T-helper 1 cell treated with Interleukin-12 subunit alpha and Interleukin-12 subunit beta and Interleukin-4 antibody, amounts not matched to agents 30 μg/mL and 1 μg/mL, for 36 hours (primary cell): ENCODE measurements around the gene PLXNB3.
A peak's percentile ranks its signal among the peaks of the same experiment; 100 is the strongest.

Source experiments
- H3K27ac Mint-ChIP-seq: one replicate; pipeline ENCODE4 v1.8.0; 2021; ENCODE audit warnings: mild to moderate bottlenecking, mixed read lengths
- H3K27me3 Mint-ChIP-seq: one replicate; pipeline ENCODE4 v1.8.0; 2021; ENCODE audit warnings: low read depth, mixed read lengths
- H3K36me3 Mint-ChIP-seq: one replicate; pipeline ENCODE4 v1.8.0; 2021; ENCODE audit warnings: low read depth, mixed read lengths
- H3K4me1 Mint-ChIP-seq: one replicate; pipeline ENCODE4 v1.8.0; 2021; ENCODE audit warnings: low read depth, mixed read lengths
- H3K4me3 Mint-ChIP-seq: one replicate; pipeline ENCODE4 v1.8.0; 2021; ENCODE audit warnings: mild to moderate bottlenecking, moderate library complexity, mixed read lengths
- H3K9me3 Mint-ChIP-seq: one replicate; pipeline ENCODE4 v1.8.0; 2021; ENCODE audit warnings: mixed read lengths

The PLXNB3 gene

DNA sequence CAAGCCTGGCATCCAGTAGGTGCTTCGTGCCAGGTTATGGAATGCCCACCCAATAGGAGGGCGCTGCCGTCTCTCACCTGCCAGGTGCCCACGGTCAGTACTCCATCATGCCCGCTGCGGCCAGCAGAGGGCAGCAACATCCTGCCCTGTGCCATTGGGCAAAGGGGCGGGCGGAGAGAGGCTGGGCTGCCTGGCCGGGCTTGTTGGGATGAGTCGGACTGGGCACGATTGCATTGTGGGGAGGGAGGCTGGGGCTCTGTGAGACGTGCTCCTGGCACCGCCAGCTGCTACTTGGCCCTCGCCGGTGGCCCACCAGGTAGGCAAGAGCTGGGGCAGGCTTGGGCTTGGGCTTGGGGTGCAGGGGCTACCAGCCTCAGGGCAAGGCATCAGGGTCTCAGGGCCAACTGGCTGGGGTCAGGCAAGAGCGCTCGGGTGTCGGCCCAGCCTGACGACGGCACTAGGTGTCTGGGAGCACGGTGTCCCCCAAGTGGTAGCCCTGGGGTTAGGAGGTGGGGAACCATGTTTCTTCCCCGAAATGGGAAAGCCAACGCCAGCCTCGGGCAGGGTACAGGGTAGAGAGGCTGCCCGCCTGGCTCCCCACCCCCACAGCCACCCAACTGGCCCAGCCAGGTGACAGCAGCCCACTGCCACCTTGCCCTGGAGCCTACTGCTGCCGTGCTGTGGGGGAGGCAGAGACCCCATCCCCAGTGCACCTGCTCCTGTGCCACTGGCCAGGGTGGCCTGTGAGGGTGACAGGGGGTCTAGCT, at the start of gene PLXNB3:
Gene PLXNB3 (plus strand): TSS at position 261 of the 767 bp plus-strand sequence. CDS start 1,287 bp downstream, outside the sequence.
- Mint-ChIP-seq H3K4me3 (no peak within 1 kb of the TSS), H3K27ac (no peak within 1 kb of the TSS), H3K36me3 (no peaks in the 10 kb centered on the region), H3K4me1 (peaks cover 6% of the 10 kb centered on the region), H3K9me3 (no peaks in the 10 kb centered on the region), H3K27me3 (no peaks in the 10 kb centered on the region)

DNA sequence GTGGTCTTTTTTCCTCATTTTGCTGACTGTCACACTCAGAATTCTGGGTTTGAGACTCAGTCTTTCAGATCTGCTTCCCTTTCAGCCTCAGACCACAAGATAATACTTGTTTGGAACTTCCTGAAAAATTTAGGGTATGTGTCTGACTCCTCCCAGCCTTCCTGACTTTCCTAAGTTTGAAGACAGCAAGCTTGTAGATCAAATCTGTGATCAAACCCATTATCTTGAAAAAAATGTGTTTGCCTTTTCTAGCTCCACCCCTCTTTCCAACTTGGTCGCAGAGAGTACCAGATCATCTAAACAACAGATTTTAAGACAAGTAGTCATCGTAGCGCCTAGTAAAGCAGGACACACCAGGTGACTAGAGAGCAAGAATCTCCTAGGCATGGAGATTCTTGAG, 49.8 kb upstream of the PLXNB3 start:
- Mint-ChIP-seq H3K36me3 (peaks cover 16% of the 10 kb centered on the region), H3K4me1 (peaks cover 2% of the 10 kb centered on the region), H3K27ac (no peak overlapping the region), H3K4me3 (no peak overlapping the region), H3K27me3 (no peaks in the 10 kb centered on the region), H3K9me3 (no peaks in the 10 kb centered on the region)

DNA sequence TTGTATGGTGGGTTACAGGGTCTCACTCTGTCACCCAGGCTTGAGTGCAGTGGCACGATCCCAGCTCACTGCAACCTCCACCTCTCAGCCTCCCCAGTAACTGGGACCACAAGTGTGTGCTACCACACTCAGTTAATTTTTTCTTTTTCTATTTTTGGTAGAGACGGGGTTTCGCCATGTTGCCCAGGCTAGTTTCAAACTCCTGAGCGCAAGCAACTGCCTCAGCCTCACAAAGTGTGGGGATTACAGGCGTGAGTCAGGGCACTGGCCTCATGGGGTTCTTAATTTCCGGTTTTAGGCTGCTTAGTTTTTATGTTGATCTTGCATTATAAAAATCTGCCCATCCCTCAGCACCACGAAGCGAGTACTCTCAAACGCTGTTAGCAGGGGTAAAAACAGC, 46.6 kb upstream of the PLXNB3 start:
- no peak overlapping the region for H3K4me3 Mint-ChIP-seq

GRCh38 chrX:153719238-153719637, 44.8 kb upstream of the PLXNB3 start:
- Mint-ChIP-seq H3K4me3 (no peak overlapping the region), H3K36me3 (peaks cover 20% of the 10 kb centered on the region), H3K27me3 (no peaks in the 10 kb centered on the region), H3K9me3 (no peaks in the 10 kb centered on the region), H3K4me1 (peaks cover 13% of the 10 kb centered on the region), H3K27ac (no peak overlapping the region)

More for the DNA sequence above, 46.6 kb upstream of the PLXNB3 start:
- Mint-ChIP-seq H3K27me3 (no peaks in the 10 kb centered on the region), H3K27ac (no peak overlapping the region), H3K9me3 (no peaks in the 10 kb centered on the region), H3K4me1 (peaks cover 9% of the 10 kb centered on the region), H3K36me3 (peaks cover 25% of the 10 kb centered on the region)

GRCh38 chrX:153719701-153720100, 44.3 kb upstream of the PLXNB3 start:
- H3K27ac Mint-ChIP-seq = no peak overlapping the region
- no peak overlapping the region for H3K4me3 Mint-ChIP-seq
- no peaks in the 10 kb centered on the region for H3K9me3 Mint-ChIP-seq
- H3K27me3 Mint-ChIP-seq = no peaks in the 10 kb centered on the region
- H3K36me3 Mint-ChIP-seq = peaks cover 18% of the 10 kb centered on the region
- peaks cover 13% of the 10 kb centered on the region for H3K4me1 Mint-ChIP-seq

DNA sequence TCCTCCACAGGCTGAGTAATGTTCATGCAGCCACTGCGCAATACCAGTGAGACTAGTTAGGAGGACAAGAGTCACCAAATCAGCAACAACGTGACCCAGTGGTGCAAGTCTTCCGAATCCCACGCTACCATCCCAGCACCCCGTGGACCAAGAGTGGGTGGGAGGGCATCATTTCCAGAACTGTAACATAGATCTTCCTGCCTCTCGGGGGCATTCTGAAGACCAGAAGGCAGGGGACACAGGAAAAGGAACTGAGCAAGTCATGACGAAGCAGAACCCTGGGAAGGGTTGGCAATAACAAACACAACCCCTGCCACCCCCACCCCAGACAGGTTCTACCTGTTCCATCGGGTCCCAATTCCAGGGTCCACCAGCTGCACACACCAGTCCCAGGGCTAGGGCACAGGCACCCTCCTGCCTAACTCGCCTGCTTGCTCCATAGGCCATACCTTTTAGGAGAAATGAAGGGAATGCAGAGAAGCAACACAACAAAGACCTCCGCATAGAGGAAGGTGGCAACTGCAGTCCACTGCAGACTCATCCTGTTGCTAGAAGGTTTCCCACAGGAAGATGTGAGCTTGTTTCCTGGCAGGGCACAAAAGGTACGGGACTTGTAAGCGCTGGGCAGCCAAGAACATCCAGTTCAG, 41.2 kb upstream of the PLXNB3 start:
- Mint-ChIP-seq H3K36me3 (peaks cover 14% of the 10 kb centered on the region), H3K9me3 (no peaks in the 10 kb centered on the region), H3K4me3 (peak overlapping the region; percentile 86), H3K4me1 (peaks cover 18% of the 10 kb centered on the region), H3K27ac (peak overlapping the region; percentile 69), H3K27me3 (no peaks in the 10 kb centered on the region)

DNA sequence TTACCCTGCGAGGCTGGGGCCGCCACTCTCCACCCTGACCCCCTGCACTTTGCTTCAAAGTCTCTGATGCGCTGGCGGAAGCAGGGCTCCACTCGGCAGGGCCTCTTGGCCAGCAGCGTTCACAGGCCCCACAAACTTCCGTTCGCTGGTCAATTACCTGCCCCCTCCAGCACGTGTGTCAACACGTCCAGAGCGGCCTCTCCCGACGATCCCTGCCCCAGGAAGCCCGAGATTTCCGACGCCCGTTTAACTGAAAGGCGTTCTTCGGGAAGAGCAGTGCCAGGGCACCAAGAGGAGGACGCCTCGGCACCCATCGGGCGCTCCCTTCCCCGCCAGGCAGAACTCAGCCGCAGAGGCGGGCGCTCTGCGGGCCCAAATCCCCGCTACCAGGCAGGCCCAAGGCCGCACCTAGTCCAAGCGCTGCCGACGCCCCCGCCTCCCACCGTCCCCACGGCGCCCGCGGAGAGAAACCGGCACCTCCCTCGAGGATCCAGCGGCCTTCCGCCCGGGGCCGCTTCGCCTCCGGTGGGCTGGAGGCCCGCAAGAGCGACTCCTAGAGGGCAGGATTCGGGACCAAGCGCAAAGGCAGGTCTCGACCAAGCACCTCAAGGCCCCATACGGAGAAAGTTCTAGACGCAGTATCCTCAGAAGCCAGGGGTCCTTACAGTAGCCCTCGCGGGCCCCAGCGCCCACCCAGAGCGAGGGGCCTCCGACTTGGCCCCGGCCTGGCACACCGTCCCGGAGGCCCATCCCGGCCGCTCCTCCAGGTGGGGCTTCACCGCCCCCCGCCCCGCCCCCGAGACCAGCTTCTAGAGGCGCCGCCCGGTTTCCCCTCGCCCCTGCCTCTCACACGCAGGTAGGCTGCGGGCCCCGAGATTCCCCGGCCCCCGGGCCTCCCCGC, 40.4 kb upstream of the PLXNB3 start:
- H3K27ac Mint-ChIP-seq = peak overlapping the region; percentile 76
- H3K9me3 Mint-ChIP-seq = no peaks in the 10 kb centered on the region
- no peaks in the 10 kb centered on the region for H3K27me3 Mint-ChIP-seq
- peak overlapping the region; percentile 86 for H3K4me3 Mint-ChIP-seq
- peaks cover 19% of the 10 kb centered on the region for H3K4me1 Mint-ChIP-seq
- H3K36me3 Mint-ChIP-seq = peaks cover 15% of the 10 kb centered on the region

DNA sequence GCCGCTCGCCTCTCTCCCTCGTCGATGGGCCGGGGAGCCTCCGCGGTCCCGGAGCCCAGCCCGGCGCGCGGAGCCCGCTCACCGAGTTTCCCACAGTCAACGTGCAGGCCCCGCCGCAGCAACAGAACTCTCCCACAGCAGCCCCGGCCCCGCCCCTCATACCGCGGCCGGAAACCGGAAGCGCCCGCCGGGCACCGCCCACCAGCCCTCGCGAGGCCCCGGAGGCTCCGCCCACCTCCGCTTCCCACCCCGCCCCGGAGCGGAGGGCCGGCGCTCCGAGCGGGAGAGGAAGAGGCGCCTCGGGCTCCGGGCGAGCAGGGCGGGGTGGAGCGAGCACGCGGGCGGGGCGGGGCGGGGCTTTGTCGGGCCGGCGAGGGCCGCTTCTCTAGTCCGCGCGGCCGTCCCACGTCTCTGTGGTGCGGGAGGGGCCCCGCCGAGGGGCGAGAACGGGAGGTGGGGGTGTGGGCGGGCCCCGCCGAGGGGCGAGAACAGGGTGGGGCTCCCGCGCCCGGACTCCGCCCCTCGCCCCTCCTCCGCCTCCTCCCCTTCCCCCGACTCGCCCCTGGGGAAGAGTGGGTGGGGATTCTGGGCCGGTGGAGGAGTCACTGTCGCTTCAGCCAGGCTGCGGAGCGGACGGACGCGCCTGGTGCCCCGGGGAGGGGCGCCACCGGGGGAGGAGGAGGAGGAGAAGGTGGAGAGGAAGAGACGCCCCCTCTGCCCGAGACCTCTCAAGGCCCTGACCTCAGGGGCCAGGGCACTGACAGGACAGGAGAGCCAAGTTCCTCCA, 39.6 kb upstream of the PLXNB3 start, which contains the start of the genes ABCD1 and BCAP31:
Gene ABCD1 (plus strand): TSS at position 605 of the 787 bp plus-strand sequence. CDS start 411 bp downstream, outside the sequence.
Gene BCAP31 (minus strand): TSS at position 136 of the 787 bp plus-strand sequence. CDS start 1,143 bp downstream, outside the sequence.
- H3K4me3 Mint-ChIP-seq = peak within 1 kb of the TSS; percentile 86
- H3K9me3 Mint-ChIP-seq = no peaks in the 10 kb centered on the region
- H3K36me3 Mint-ChIP-seq = peaks cover 12% of the 10 kb centered on the region
- H3K27me3 Mint-ChIP-seq = no peaks in the 10 kb centered on the region
- H3K4me1 Mint-ChIP-seq = peaks cover 16% of the 10 kb centered on the region
- H3K27ac Mint-ChIP-seq = peak within 1 kb of the TSS; percentile 76

DNA sequence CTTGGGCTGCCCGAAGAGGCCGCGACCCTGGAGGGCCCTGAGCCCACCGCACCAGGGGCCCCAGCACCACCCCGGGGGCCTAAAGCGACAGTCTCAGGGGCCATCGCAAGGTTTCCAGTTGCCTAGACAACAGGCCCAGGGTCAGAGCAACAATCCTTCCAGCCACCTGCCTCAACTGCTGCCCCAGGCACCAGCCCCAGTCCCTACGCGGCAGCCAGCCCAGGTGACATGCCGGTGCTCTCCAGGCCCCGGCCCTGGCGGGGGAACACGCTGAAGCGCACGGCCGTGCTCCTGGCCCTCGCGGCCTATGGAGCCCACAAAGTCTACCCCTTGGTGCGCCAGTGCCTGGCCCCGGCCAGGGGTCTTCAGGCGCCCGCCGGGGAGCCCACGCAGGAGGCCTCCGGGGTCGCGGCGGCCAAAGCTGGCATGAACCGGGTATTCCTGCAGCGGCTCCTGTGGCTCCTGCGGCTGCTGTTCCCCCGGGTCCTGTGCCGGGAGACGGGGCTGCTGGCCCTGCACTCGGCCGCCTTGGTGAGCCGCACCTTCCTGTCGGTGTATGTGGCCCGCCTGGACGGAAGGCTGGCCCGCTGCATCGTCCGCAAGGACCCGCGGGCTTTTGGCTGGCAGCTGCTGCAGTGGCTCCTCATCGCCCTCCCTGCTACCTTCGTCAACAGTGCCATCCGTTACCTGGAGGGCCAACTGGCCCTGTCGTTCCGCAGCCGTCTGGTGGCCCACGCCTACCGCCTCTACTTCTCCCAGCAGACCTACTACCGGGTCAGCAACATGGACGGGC, 38.8 kb upstream of the PLXNB3 start:
- Mint-ChIP-seq H3K36me3 (peaks cover 10% of the 10 kb centered on the region), H3K27me3 (no peaks in the 10 kb centered on the region), H3K4me3 (peak overlapping the region; percentile 56), H3K4me1 (peaks cover 16% of the 10 kb centered on the region), H3K9me3 (no peaks in the 10 kb centered on the region), H3K27ac (no peak overlapping the region)

GRCh38 chrX:153725832-153726285, 38.2 kb upstream of the PLXNB3 start:
- peak overlapping the region; percentile 56 for H3K4me3 Mint-ChIP-seq
- H3K9me3 Mint-ChIP-seq = no peaks in the 10 kb centered on the region
- H3K27me3 Mint-ChIP-seq = no peaks in the 10 kb centered on the region
- H3K4me1 Mint-ChIP-seq = peaks cover 19% of the 10 kb centered on the region
- H3K36me3 Mint-ChIP-seq = peaks cover 12% of the 10 kb centered on the region
- H3K27ac Mint-ChIP-seq = no peak overlapping the region

DNA sequence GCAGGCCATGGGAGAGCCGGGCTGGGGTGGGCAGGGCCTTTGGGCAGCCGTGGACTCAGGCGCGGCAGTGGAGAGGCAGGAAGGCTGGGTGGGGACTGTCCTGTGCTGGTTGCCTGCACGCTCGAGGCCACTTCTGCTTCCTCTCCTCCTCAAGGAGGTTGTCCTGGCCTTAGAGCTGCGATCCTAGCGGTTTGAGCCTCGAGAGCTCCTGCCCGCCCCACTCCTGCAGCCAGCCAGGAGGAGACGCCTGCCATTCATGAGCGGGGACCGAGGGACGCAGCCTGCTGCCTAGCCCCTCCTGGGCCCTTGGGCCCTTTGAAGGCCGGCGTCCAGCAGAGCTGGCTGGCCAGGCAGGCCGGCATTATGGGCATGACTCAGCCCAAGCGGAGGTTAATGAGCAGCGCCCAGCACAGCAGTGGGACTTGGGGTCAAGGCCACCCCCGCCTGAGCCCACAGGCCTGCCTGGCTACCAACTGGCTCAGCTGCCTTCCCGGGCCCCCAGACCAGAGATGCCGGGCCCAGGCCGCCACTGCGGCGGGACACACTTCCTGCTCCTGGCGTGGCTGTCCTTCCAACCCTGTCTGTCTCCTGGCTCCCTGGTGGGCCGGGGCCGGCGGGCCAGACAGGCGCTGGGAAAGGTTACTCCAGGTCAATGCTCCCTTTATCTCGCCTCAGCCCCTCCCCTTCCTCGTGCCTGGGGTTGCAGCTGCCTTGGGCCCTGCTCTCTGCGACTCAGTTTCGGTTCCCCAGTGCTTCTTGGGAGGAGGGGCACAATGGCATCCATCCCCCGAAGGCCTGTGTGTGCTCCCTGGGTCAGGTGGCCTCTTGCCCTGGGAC, 37.5 kb upstream of the PLXNB3 start:
- H3K27me3 Mint-ChIP-seq = no peaks in the 10 kb centered on the region
- peak overlapping the region; percentile 76 for H3K27ac Mint-ChIP-seq
- peak overlapping the region; percentile 66 for H3K4me3 Mint-ChIP-seq
- H3K4me1 Mint-ChIP-seq = peaks cover 24% of the 10 kb centered on the region
- peaks cover 4% of the 10 kb centered on the region for H3K9me3 Mint-ChIP-seq
- H3K36me3 Mint-ChIP-seq = peaks cover 17% of the 10 kb centered on the region

DNA sequence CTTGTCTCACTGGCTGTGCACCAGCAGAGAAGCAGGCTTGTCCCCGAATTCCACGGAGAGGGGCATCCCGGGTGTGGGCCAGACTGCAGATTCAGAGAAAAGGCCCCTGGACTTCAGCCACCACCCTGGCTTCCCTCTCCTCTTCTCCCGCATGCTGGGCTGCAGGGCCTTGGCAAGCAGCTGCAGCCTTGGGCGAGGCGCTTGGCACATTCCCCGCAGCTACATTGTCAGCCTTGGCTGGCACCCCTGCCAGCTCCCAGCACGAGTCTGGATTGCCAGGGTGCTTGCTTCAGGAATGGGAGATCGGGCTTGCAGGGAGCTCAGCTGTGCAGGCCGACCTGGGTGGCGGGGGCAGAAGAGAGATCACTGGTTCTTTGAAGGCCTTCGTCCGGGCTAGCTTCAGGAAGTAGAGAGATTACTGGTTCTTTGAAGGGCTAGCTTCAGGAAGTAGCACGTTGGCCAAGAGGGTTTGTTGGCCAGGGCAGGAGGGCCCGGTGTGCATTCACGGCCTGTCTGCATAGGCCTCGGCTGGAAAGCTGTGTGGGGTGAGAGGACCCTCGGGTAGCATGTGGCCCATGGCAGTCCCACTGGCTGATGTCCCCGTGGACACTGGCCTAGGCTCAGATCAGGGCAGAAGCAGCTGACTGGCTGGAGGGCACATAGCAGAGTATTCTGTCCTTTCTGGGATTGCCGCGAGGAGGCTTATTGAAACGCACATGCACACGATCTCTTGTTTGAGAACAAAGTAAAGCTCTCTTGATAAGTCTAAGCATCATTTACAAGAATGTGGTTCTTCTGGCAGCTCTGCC, 36.7 kb upstream of the PLXNB3 start:
- Mint-ChIP-seq H3K4me3 (peak overlapping the region; percentile 66), H3K9me3 (peaks cover 9% of the 10 kb centered on the region), H3K27ac (peak overlapping the region; percentile 76), H3K27me3 (no peaks in the 10 kb centered on the region), H3K4me1 (peaks cover 24% of the 10 kb centered on the region), H3K36me3 (peaks cover 21% of the 10 kb centered on the region)
